HG03469 (cell line): ENCODE data around the gene TRAPPC12.
A peak's percentile ranks its signal among the peaks of the same experiment; 100 is the strongest.
"Not testable (repeated sequence)": the region's sequence is repeated elsewhere in the genome, so short reads cannot be mapped to it uniquely, and the experiment has no call there.

Experiments used
- ATAC-seq: cut with Tn5 transposase; IDR thresholded peaks from one replicate; pipeline ENCODE4 v1.9.1; 2021; ENCODE audit warnings: mild to moderate bottlenecking, moderate library complexity, moderate number of reproducible peaks; ENCODE audit not compliant: unreplicated experiment

Gene TRAPPC12

DNA sequence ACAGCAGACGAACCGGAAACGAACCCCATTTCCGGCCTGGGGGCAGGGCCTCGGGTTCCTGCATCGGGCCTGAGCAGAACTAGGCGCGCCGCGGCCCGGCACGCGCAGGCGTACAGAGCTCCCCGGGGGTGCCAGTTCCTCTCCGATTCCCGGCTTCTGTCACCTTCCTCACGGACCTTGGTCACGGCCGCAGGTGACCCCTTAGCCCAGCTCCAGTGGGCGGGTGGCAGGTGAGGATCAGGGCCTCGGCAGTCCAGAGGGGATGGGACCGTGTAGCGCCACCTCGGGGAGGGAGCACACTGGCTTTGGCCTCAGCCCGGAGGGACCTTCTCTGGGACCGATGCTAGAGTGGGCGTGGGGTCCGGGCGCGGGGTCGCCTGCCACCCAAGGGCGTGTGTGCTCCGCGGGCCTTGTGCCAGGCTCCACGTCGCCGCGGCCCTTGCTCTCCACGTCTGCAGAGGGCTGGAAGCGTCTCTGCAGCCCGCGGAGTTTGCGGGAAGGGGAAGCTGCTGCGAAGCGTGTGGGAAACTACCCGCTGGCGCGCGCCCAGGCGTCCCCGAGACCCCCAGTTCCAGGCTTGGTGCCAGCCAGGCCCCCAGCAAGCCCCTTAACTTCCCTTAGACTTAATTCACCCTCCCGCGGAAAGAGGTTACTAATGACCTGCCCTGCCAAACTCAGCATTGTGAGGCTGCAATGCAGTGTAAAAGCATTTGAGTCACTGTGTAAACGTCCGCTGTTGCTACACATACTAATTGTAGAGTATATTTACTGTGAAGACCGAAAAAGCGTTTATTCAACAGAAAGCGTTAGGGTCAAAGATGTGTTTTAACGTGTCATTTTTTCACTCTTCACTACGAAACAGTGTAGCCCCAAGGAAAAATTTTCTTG is at the start of gene TRAPPC12:
Gene TRAPPC12, plus strand, starts transcription at position 48 of the 888 bp plus-strand sequence. CDS start 7,930 bp downstream, outside the sequence.
- ATAC-seq, result peak; percentile 70

DNA sequence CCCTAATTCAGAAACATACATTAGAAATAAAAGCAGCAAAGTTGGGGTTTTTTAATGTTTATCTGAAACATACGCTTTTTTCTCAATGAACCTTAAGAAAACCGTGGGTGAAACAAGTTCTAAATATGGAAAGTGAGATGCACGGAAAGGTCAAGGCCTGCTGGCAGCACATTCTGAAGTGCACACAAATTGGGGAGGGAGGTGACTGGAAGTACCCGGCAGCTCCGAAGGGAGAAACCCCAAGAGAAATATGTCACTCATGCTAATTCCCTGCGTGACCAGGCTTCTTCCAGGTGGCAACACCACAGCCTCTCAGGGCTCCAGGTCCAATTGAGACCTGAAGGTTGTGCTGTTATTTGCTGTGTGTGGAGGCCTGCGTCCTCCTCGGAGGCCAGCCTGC is 47.4 kb upstream of the TRAPPC12 start:
- ATAC-seq, result no peak

GRCh38 chr2:3334392-3335345 is 44.8 kb upstream of the TRAPPC12 start:
- ATAC-seq, result no peak

DNA sequence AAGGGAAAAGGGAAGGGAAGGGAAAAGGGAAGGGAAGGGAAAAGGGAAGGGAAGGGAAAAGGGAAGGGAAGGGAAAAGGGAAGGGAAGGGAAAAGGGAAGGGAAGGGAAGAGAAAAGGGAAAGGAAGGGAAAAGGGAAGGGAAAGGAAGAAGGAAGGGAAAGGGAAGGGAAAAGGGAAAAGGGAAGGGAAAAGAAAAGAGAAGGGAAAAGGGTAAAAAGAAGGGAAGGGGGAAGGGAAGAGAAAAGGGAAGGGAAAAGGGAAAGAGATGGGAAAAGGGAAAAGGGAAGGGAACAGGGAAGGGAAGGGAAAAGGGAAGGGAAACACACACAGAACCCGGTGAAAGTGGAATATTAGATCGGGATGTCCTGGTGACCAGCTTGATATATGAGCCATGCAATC is 42.6 kb upstream of the TRAPPC12 start:
- no peak for ATAC-seq

GRCh38 chr2:3338340-3338739 is 41.2 kb upstream of the TRAPPC12 start:
- no peak for ATAC-seq

GRCh38 chr2:3340144-3340543 is 39.4 kb upstream of the TRAPPC12 start:
- no peak for ATAC-seq

- no peak for ATAC-seq
Observed at GRCh38 chr2:3341336-3341735, 38.2 kb upstream of the TRAPPC12 start.

DNA sequence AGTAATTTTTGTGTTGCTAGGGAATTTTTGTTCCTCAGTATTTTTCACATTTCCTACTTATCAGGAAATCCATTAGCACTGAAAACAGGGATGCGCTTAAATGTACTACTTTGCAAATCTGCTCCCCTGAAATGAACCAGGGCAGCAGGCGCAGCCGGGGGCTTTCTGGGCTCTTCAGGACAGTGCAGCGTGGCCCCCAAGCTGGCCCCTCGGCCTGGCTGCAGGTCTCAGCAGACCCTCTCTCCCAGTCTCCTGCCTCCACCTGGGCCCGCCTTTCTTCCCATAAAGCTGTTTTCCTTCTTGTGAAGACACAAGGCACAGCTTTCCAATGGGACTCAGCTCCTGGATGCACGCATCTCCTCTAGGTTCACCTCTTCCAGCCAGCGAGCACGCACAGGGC is 37.2 kb upstream of the TRAPPC12 start:
- ATAC-seq, result no peak

- ATAC-seq, result no peak
Observed at GRCh38 chr2:3343012-3343411, 36.5 kb upstream of the TRAPPC12 start.

DNA sequence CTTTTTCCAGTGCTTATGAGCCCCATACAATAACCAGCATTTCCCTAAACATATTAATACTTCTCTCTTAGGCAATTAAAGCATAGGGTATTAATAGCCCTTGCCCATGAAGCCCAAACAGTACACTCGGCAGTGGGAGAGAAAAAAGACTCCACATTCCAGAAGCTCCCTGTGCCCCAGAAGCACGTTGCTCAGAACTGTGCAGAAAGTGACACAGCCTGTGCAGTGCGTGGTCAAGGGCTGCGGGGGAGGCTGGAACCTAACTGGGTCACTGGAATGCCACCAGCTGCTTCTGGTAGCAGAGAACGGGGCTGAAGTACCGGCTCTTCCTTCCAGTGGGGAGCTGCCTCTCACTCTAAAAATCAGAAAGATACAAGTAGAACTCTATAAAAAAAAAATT is 34.6 kb upstream of the TRAPPC12 start:
- no peak for ATAC-seq

GRCh38 chr2:3345621-3346020 is 33.9 kb upstream of the TRAPPC12 start:
- no peak for ATAC-seq

DNA sequence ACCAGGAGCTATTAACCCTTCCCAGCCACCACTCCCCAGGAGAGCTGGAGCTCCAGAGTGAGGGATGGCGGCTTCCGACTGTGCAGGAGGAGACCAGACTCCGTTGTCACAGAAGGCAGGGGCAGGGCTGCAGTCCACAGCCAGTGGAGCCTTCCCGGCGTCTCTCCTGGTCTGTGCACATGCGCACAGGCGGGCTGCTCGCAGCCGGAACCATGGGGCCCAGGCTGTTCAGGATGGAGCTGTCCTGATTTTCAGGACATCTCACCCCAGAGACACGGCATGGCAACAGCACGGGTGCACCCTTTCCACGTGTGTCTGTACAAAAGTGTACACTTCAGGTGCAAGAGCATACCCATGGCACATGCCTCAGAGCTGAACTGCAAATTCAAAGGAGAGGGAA is 30.7 kb upstream of the TRAPPC12 start:
- ATAC-seq, result no peak

GRCh38 chr2:3349211-3349693 is 30.2 kb upstream of the TRAPPC12 start:
- no peak for ATAC-seq

DNA sequence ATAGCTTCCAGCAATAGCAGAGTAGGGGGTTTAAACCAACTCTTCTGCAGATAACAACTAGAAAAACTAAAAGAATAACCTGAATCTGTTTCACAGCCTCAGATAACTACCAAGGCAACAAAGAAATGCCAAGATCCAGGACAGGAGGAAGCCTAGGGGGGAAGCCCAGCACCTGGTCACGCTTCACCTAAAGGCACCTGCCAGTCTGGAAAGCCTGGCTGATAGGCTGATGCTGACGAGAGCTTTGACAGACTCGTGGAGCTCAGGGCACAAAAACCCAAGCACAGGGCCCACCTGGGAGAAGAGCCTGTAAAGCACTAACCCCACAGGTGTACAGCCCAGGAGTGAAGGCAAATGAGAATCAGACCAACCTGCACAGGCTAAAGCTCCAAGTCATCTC is 24.5 kb upstream of the TRAPPC12 start:
- ATAC-seq, result no peak

DNA sequence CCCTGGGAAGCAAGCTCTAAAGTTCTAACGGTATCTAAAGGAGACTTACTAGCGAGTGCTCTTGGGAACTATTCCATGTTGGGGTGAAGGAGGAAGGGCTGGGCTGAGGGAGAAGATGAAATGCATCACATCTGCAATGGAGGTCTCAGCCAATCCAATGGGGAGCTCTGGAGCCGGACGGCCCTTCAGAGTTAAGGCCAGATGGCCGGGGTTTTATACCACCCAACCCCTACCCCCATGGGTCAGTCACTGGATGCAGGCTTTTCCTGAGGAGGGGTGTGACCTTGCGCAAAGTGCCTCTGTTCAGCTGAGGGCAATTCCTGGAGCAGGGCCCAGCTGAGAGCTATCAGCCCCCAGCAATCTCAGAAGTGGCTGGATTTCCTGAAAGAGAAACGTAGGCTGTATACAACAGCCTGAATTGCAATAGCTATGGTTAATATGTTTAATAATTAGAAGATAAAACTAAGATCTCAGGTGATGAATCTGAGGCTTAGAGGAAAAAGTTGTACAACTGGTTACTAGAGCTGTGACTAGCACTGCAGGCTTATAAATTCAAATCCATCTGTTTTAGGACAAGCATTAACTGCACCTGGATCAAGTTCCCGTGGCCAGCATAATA is 23.4 kb upstream of the TRAPPC12 start:
- no peak for ATAC-seq

DNA sequence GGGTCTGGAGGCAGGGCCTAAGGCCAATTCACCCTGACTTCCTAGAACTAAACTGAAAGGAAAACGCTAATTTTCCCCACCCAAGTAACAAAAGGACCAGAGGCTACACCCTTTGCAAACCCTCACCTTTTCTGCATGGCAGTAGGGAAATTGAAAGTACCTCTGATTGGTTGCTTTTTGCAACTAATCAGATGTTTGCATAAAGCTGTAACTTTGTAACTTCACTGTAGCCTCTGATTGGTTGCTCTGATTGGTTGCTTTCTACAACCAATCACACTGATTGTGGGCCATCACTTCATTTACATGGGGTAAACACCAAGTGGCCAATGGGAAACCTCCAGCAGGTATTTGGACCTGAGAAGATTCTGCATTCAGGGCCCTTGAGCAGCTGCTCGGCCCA is 22.7 kb upstream of the TRAPPC12 start:
- ATAC-seq, result no peak

GRCh38 chr2:3357446-3357845 is 22.0 kb upstream of the TRAPPC12 start:
- ATAC-seq, result not testable (repeated sequence)

DNA sequence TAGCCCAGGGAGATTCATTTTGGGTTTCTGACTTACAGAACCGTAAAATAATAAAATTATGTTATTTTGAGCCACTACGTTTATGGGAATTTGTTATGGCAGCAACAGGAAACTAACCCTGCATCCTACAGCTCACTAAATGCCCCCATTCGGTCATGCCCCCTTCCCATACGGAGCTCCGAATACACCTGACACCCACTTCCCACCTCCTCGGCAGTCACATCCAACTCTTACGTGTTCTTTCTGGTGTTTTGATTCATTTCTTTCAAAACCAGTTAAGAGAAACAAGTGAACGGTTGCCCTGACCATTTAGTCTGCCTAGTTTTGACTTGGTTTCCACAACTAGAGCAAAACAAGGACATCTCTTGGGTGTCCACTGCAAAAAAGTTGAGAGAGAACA is 21.6 kb upstream of the TRAPPC12 start:
- no peak for ATAC-seq

DNA sequence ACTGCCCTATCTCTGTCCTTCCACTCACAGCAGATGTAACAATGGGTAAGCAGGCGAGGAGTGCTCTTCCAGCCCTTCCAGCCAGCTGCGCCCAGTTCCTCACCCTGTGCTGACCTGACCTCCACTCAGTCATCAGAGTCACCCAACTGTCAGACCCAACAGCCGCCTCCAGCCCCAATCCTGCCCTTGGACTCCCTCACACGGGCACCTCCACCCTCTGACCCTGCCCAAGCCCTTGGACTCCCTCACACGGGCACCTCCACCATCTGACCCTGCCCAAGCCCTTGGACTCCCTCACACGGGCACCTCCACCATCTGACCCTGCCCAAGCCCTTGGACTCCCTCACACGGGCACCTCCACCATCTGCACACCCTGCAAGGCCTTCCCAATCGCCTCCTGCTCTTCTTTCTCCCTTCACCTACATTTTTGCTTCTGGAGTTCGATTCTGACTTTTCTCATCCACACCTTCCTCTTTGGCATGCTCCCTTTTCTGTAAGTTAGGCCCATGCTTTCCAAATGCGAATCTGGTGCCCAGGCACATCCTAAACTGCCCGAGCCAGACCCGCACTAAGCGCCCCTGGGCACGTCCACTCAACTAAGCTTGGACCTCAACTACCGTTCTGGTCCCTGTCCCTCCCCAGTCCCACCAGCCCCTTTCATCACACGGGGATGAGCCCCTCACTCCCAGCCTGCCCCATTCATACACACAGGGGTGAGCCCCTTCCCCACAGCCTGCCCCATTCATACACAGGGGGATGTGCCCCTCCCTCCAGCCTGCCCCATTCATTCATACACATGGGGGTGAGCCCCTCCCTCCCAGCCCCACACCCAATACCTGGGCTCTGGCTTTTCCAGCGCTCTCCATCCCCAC is 17.7 kb upstream of the TRAPPC12 start:
- ATAC-seq, result no peak

DNA sequence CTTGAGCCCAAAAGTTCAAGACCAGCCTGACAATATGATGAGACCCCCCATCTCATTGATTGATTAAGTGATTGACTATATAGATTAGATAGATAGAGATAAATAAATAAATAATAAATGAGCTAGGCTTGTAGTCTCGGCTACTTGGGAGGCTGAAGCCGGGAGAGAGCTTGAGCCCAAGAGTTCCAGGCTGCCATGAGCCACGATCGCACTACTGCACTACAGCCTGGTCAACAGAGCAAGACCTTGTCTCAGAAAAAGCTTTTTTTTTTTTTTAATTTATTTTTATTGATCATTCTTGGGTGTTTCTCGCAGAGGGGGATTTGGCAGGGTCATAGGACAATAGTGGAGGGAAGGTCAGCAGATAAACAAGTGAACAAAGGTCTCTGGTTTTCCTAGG is 14.3 kb upstream of the TRAPPC12 start:
- ATAC-seq, result no peak
